C4-2B (cell line): ENCODE data around the gene SCUBE3.

Experiments used
- CTCF ChIP-seq: fragments of 450-650 bp; conservative IDR thresholded peaks from 2 replicates; pipeline ENCODE4 v1.5.1; 2017; ENCODE audit warnings: mild to moderate bottlenecking
- ZFX ChIP-seq: fragments of 450-650 bp; IDR thresholded peaks from 2 replicates; pipeline ENCODE4 v1.6.1; 2017

DNA sequence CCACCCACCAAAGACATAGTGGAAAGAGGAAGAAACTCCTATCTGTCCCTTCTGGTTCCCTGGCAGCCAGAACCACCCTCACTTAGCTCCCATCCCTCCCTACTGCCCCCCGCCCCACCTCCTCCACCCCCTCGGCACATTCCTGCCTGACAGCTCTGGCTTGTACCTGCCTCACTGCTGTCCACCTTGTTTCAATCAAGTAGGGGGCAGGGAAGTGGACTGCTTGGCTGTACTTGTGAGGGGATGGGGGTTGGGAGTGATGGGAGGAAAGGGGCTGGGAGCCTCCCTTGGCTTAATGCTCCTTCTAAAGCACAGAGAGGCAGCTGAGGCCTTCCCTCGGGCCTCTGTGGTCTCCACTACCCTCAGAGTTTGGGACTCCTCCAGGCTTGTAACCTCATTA is 23.7 kb downstream of the SCUBE3 start:
- no peak for TF ChIP-seq CTCF
- TF ChIP-seq ZFX, result no peak
